Measurements from ENCODE around the gene FNDC3A.
"Not testable (repeated sequence)": the region's sequence is repeated elsewhere in the genome, so short reads cannot be mapped to it uniquely, and the experiment has no call there.

Gene FNDC3A

DNA sequence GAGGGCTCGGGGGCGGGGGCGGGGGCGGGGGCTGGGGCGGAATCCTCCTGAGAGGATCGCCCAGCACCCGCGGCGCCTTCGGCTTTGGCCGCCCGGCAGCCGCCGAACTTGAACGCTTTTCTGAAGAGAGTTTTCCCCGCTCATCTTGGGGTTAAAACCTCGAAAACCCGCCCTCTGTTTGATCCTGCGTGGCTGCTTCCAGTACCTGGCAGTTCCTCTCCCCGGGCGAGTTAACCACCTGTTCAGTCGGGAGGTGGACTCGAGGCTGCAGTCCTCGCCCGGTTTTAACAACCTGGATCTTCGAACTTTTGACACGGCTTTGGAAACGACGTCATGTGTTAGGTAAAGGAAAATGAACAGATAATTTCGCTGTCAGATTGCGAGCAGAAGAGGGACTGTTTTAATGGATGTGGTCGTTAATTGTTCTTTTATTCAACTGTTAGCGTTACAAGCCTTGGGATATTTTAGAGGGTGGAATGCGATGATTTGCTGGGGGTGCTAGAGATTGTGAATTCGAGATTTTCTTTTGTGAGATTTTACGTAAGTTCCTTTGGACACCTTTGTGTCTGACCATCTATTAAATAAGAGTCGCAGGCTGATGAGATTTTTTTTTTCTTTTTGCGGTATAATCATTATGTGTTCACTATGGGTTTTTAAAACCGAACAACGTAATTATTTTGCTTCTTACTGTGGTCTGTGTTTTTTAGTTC, 1.0 kb downstream of the FNDC3A start:
- no peak for DNase-seq (ENCODE audit: low spot score)

- DNase-seq (ENCODE audit: low spot score): peak; percentile 13
These were observed 1.5 kb downstream of the FNDC3A start for GRCh38 chr13:48977286-48977625.

GRCh38 chr13:48977973-48978372, 2.3 kb downstream of the FNDC3A start:
- no peak for DNase-seq (ENCODE audit: low spot score)

DNA sequence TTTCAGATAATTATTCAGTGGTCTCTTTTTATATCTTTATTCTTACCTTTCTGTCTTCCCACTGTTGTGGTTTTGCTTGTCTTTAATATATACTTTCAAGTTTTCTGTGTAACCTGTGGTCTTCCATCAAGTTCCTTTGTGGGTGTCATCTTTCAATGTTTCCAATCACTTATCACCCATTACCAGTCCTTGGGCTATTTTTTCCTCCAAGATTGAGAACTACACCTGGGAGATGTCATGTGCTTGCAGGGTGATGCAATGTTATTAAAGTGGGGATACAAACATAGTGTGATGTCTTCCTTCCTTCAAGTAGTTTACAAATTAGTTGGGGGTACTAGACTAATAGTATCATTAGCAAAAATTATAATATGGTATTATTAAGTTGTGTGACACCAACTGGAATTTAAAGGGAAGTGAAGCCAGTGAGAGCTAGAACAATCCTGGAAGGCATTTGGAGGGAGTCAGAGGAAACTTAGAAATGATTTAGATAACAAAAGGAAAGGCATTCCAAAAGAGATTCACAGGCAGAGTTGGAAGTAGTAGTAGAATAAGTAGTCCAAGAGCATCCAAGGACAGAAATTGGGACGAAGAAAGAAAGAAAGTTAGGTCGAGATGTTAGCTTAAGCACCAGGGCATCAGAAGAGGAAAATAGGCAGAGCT, 3.4 kb downstream of the FNDC3A start:
- DNase-seq (ENCODE audit: low spot score): no peak

GRCh38 chr13:48979892-48980291, 4.2 kb downstream of the FNDC3A start:
- no peak for DNase-seq (ENCODE audit: low spot score)

- DNase-seq (ENCODE audit: low spot score): no peak
These were observed 7.6 kb downstream of the FNDC3A start for GRCh38 chr13:48983331-48983730.

DNA sequence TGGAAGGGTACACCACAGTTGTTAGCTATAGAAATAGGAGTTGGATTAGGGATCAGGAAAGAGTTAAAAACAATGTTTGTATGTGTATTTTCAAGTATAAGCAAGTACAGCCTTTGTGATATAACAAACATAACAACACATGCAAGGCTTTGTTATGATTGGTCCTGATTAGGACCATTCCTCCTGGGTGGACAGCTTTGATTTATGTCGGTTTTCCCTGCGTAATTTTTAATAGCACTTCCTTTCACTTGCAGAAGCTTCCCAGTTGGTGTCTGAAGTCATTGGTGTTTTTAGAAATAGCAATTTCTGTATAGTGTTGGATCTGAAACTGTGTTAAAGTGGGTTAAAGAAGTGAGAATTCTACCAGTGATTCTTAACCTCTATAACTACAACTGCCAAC, 10.0 kb downstream of the FNDC3A start:
- DNase-seq (ENCODE audit: low spot score): no peak

DNA sequence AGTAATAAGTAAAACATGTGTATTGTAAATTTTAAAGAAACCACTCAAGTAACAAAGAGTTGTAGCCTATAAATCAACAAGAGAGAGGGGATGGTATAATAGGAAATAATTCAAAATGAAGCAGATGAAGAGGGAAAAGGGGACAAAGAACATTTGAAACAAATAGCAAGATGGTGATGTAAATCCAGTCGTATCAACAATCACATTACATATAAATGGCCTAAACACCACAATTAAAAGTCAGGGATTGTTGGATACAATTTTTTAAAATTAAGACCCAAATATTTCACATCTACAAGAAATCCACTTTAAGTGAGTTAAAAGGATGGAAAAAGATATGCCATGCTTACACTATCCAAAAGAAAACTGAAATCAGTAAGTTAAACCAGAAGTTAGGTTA, 15.2 kb downstream of the FNDC3A start:
- DNase-seq (ENCODE audit: low spot score): no peak

- DNase-seq (ENCODE audit: low spot score): no peak
These were observed 17.4 kb downstream of the FNDC3A start for GRCh38 chr13:48993150-48993549.

GRCh38 chr13:48994706-48995105, 19.0 kb downstream of the FNDC3A start:
- DNase-seq (ENCODE audit: low spot score): no peak

DNA sequence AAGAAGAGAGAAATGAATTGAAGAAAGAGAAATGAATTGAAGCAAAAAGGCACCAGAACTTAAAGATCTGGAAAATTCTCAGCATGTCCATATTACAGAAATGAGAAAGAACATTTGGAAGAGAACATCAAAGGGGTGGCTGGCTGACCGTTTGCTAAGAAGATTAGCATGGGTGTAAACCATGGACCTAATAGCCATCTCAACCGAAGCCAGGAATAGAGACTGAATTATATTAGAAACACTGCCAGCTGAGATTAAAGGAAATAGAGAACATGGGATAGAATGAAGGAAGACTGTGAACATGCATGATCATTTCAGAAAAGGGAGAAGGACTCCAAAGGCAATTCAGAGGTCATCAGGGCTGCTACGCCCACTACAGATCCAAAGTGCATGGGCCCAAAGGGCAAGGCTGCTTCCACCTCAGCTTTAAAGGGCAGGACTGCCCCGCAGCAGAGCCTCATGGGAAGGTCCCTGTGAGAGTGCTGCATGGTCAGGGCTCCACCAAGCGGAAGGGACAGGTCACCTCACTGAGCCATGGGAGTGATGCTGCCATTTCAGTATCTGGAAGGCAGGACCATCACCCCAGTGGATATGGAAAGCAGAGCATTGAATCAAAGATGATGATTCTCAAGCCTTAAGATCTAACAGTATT, 23.1 kb downstream of the FNDC3A start:
- DNase-seq (ENCODE audit: low spot score): no peak

DNA sequence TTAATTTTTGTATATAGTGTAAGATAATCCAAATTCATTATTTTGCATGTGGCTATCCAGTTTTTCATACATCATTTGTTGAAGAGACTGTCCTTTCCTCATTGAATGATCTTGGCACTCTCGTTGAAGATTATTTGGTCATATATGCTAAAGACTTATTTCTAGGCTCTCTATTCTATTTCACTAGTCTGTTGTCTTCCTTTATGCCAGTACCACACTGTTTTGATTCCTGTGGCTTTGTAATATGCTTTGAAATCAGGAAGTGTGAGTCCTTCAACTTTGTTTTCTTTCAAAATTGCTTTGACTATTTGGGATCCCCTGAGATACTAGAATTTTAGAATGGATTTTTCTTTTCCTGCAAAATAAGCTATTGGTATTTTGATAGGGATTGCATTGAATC, 24.5 kb downstream of the FNDC3A start:
- DNase-seq (ENCODE audit: low spot score): no peak

- not testable (repeated sequence) for DNase-seq (ENCODE audit: low spot score)
These were observed 43.4 kb downstream of the FNDC3A start for GRCh38 chr13:49018986-49019635.

GRCh38 chr13:49020328-49020727, 44.6 kb downstream of the FNDC3A start:
- DNase-seq (ENCODE audit: low spot score): no peak

DNA sequence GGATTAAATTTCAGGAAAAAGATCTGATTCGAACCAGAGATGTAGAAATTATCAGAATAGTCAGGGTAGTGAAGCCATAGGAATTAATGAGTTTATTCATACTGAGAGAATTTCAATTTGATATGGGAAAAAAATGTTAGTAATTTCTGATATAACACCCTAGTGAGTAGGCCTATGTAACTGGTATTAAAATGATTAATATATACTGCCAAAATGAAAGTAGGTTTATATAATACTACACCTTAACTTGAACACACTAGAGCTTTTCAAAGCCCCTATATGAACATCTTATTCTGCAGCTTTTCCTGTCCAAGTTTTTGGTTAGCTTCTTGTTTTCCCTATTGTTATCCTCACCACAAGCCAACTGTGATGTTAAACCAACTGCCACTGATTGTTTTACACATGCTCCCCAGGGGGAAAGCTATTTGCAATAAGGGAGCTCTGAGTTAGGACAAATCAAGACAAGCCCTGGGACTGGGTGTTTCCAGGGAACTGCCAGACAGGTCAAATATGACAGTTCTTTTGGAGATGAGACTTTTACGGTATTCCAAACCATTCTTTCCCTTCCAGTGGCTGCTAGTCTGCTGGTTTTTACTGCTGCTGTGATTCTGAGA, 45.3 kb downstream of the FNDC3A start:
- no peak for DNase-seq (ENCODE audit: low spot score)

DNA sequence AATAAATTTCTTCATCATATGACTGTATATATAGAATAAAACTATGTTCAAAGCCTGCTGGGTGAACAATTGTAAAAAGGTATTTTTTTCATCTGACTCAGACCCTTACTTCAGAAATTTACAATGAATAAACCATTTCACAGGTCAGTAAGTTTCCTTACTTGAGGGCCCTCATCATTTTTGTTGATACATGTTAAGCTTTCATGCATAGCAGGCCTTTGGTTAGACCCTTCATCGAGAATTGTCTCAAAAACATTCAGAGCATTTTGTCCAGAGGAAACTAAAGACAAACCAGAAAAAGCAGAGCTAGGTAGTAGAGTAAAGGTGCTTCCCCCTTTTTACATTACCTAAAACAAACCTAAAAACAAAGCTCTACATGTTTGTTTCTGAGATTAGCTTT, 46.2 kb downstream of the FNDC3A start:
- DNase-seq (ENCODE audit: low spot score): no peak

GRCh38 chr13:49022472-49023144, 46.9 kb downstream of the FNDC3A start:
- DNase-seq (ENCODE audit: low spot score): no peak

GRCh38 chr13:49023431-49023830, 47.7 kb downstream of the FNDC3A start:
- DNase-seq (ENCODE audit: low spot score): no peak

DNA sequence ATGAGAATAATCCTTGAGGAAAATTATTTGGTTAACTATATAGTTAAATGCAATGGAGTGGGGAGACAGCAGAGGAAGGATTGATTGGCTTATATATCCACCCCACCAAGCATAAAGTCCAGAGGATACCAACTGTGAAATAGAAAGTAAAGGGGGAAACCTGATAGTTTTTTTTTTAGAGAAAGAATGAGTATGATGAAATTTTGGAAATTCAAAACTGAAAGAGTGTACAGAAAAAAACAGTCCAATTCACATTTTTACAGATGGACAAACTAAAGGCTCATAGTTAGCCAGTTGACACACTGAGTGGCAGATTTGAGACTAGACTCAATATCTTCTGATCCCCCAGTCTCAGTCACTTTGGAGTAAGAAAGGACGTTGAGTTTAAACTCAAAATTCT, 51.1 kb downstream of the FNDC3A start:
- no peak for DNase-seq (ENCODE audit: low spot score)

DNA sequence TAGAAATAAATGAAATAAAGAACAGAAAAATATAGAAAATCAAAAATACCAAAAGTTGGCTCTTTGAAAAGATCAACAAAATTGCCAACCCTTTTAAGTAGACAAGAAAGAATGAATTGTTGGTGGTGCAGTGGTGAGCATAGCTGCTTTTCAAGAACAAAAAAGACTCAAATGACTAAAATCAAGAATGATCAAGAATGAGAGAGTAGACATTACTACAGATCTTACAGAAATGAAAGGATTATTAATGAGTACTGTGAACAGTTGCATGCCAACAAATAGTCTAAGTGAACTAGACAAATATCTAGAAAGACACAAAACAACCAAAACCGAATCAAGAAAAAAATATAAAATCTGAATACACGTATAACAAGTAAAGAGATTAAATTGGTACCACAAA, 53.9 kb downstream of the FNDC3A start:
- no peak for DNase-seq (ENCODE audit: low spot score)

GRCh38 chr13:49030213-49030612, 54.5 kb downstream of the FNDC3A start:
- no peak for DNase-seq (ENCODE audit: low spot score)

DNA sequence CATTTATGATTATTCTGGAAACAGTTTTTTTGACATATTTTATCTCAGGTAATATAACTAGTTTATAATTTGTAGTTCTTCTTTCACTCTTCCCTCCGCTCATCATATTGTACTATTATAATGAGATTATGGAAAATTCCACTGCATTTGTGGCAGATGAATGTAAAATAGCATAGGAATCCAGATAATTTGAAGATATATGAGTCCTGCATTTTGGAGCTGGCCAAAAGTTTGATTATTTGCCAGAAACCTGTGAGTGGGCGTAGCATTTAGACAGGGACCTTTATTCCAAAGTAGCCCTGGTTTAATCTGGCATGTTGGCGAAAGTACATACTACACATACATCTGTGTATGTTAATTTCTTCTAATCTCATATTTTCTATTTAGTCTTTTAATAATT, 65.2 kb downstream of the FNDC3A start:
- no peak for DNase-seq (ENCODE audit: low spot score)

Data from hematopoietic multipotent progenitor cell treated with erythropoietin and hydrocortisone succinate and interleukin-3 and kit ligand, for 15 days (in vitro differentiated cells).